B cell (primary cell): ENCODE measurements around the gene MAPK4. TPM values are rescaled to one million over a fixed set of nuclear protein-coding genes. Genes with fewer than 3 reads are reported as not detected.

Experiments
- ATAC-seq: fragments of 200-7000 bp; cut with Tn5 transposase; one replicate; pipeline ENCODE4 v1.10.0; 2021; ENCODE audit warnings: low read depth, mild to moderate bottlenecking, moderate number of reproducible peaks, moderate library complexity
- CTCF ChIA-PET: fragments of 350-600 bp; sonication (Branson Sonifier 250); formaldehyde crosslinking; loops from one replicate; lab custom pipeline; 2021; ENCODE audit warnings: antibody characterized with exemption, inconsistent platforms; lab: Charles Lee
- POLR2A ChIA-PET: fragments of 350-600 bp; sonication (Branson Sonifier 250); formaldehyde crosslinking; loops from one replicate; lab custom pipeline; 2021; ENCODE audit warnings: antibody characterized with exemption; lab: Charles Lee
- DNase-seq: peaks from one replicate; pipeline ENCODE4 v3.0.0; 2013
- H2AFZ ChIP-seq: 2 replicates; pipeline ENCODE4 v1.6.1; 2012; ENCODE audit warnings: mild to moderate bottlenecking, low read depth, low read length; ENCODE audit not compliant: insufficient read depth, poor library complexity, severe bottlenecking
- H3K27ac ChIP-seq, 2 donors: 1 replicate in 1 of 2; 2 replicates in 1 of 2; pipeline ENCODE4 v1.5.1; 2012 to 2013; ENCODE audit warnings: low read length in 2 of 2, mild to moderate bottlenecking in 2 of 2, moderate library complexity in 1 of 2
- H3K27me3 ChIP-seq, 4 experiments: fragments of 200-600 bp in 1 of 4; sonication (generic) in 1 of 4; replicated peaks in 1 of 4; 1 replicate in 2 of 4; 2 replicates in 2 of 4; pipeline versions ENCODE4 v1.6.1 to v1.7.0; 2013 to 2016; ENCODE audit warnings: low read length in 3 of 4, mild to moderate bottlenecking in 2 of 4, mixed read lengths in 1 of 4, moderate library complexity in 1 of 4; ENCODE audit not compliant: insufficient read depth in 4 of 4, control insufficient read depth in 3 of 4; ENCODE audit errors: control extremely low read depth in 1 of 4
- H3K36me3 ChIP-seq, 2 experiments: replicated peaks in 1 of 2; 1 replicate in 1 of 2; 2 replicates in 1 of 2; pipeline versions ENCODE4 v1.6.1 to v1.7.1; 2013; ENCODE audit warnings: low read length in 1 of 2; ENCODE audit not compliant: insufficient read depth in 2 of 2, control insufficient read depth in 1 of 2; ENCODE audit errors: control extremely low read depth in 1 of 2, extremely low read depth in 1 of 2
- H3K4me1 ChIP-seq, 2 donors: fragments of 200-600 bp in 1 of 2; sonication (generic) in 1 of 2; 1 replicate in 1 of 2; 2 replicates in 1 of 2; pipeline versions ENCODE4 v1.5.1 to v1.6.1; 2013 to 2017; ENCODE audit warnings: low read length in 2 of 2; ENCODE audit not compliant: control insufficient read depth in 2 of 2, insufficient read depth in 2 of 2
- H3K4me2 ChIP-seq: replicated peaks from 2 replicates; pipeline ENCODE3; 2012; ENCODE audit warnings: mild to moderate bottlenecking, low read depth, low read length; ENCODE audit not compliant: poor library complexity, severe bottlenecking
- H3K4me3 ChIP-seq, 5 experiments: fragments of 200-600 bp in 1 of 5; sonication (generic) in 1 of 5; 1 replicate in 3 of 5; 2 replicates in 2 of 5; pipeline versions ENCODE4 v1.5.1 to v1.7.0; 2011 to 2016; ENCODE audit warnings: low read length in 4 of 5, mild to moderate bottlenecking in 4 of 5, low read depth in 2 of 5, control low read depth in 1 of 5, moderate library complexity in 1 of 5; ENCODE audit not compliant: insufficient read depth in 1 of 5; ENCODE audit errors: control extremely low read depth in 1 of 5, extremely low read depth in 1 of 5
- H3K79me2 ChIP-seq: fragments of 200-600 bp; sonication (generic); one replicate; pipeline ENCODE4 v1.6.0; 2016; ENCODE audit warnings: low read length; ENCODE audit not compliant: control insufficient read depth, insufficient read depth
- H3K9ac ChIP-seq: fragments of 200-600 bp; sonication (generic); 2 replicates; pipeline ENCODE4 v1.6.1; 2017; ENCODE audit warnings: mild to moderate bottlenecking, low read length, moderate library complexity
- H3K9me3 ChIP-seq, 3 donors: one replicate each; pipeline versions ENCODE4 v1.6.1 to v1.7.1; 2013; ENCODE audit warnings: low read length in 2 of 3; ENCODE audit not compliant: control insufficient read depth in 2 of 3, insufficient read depth in 1 of 3; ENCODE audit errors: control extremely low read depth in 1 of 3
- H4K20me1 ChIP-seq: 2 replicates; pipeline ENCODE4 v1.6.0; 2012; ENCODE audit warnings: mild to moderate bottlenecking, low read length; ENCODE audit not compliant: insufficient read depth, control insufficient read depth, poor library complexity, severe bottlenecking
- H3K27ac Mint-ChIP-seq: one replicate; pipeline ENCODE4 v1.8.0; 2021; ENCODE audit warnings: mixed read lengths
- H3K27me3 Mint-ChIP-seq: one replicate; pipeline ENCODE4 v1.8.0; 2021; ENCODE audit warnings: mixed read lengths
- H3K4me1 Mint-ChIP-seq: one replicate; pipeline ENCODE4 v1.8.0; 2021; ENCODE audit warnings: mixed read lengths
- H3K4me3 Mint-ChIP-seq: one replicate; pipeline ENCODE4 v1.8.0; 2021; ENCODE audit warnings: mixed read lengths
- H3K9me3 Mint-ChIP-seq: one replicate; pipeline ENCODE4 v1.8.0; 2022; ENCODE audit warnings: mixed read lengths; ENCODE audit not compliant: insufficient read depth
- EZH2 ChIP-seq: IDR thresholded peaks from 2 replicates; pipeline ENCODE4 v1.6.1; 2012; ENCODE audit warnings: borderline replicate concordance, low read depth, mild to moderate bottlenecking, moderate library complexity, low read length; ENCODE audit not compliant: insufficient read depth, poor library complexity, severe bottlenecking
- WGBS: methylation state at CpG from one replicate; pipeline ENCODE4 v1.1.5; 2013; ENCODE audit warnings: missing lambda C conversion rate; ENCODE audit not compliant: insufficient coverage; 5-methylcytosine and 5-hydroxymethylcytosine counted together
- intact Hi-C: fragments of 100-400 bp; cut with micrococcal nuclease; formaldehyde crosslinking; loops from one replicate; pipeline ENCODE4 v1.10.0; 2022
- polyA plus RNA-seq: library from polyadenylated mRNA; depleted of rRNA; stranded (reverse); fragments of >200 nt; gene quantifications from 2 replicates; pipeline ENCODE4 v1.2.3, GENCODE V29; 2012
- total RNA-seq, 2 donors: library from RNA; stranded (reverse); fragments of 120-200 nt in 1 of 2; gene quantifications; 1 replicate in 1 of 2; 2 replicates in 1 of 2; pipeline versions ENCODE4 v1.2.3 to v1.2.4, GENCODE V29; 2013 to 2022
- TF ChIP-seq, protein P1 (sequence below): fragments of 200-600 bp; IDR thresholded peaks from one replicate; pipeline ENCODE4 v1.8.0; 2022; ENCODE audit warnings: antibody characterized with exemption, mild to moderate bottlenecking

Gene MAPK4
- total and polyA plus RNA-seq, 2 donors (not counting 1 experiment from before 2014, with no cell fraction given) = not detected

DNA sequence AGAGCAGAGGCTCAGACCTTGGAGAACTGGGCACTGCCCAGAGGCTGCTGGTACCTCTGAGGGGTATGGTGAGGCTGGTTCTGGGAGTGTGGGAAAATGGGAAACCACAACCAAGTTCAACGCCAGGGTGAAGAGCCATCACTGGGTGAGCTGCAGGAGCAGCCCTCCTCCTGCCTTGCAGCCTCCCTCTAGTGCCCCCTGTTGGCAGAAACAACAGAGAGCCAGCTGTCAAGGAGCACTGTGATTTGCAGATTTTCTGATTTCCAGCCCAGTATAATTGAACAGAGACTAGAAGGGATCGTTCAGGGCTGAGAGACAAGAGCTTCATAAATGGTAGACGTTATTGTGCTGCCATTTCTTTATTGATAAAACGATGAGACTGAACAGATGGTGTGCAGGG is 50.5 kb downstream of the MAPK4 start:
- POLR2A ChIA-PET = no interaction called here
- Histone ChIP-seq H3K36me3 (no peaks in the 10 kb centered on the region), H4K20me1 (no peaks in the 10 kb centered on the region), H3K4me3 (no peak overlapping the region), H3K9me3 (peaks cover 0 to 13% (median 8%) of the 10 kb centered on the region in 3 donors), H3K4me2 (no peak overlapping the region), H3K27ac (no peak overlapping the region), H3K4me1 (no peaks in the 10 kb centered on the region), H3K27me3 (peaks cover 0 to 2% (median 0%) of the 10 kb centered on the region in 4 experiments), H3K9ac (no peak overlapping the region), H2AFZ (no peak overlapping the region), H3K79me2 (no peaks in the 10 kb centered on the region)
- TF ChIP-seq, protein P1, sequence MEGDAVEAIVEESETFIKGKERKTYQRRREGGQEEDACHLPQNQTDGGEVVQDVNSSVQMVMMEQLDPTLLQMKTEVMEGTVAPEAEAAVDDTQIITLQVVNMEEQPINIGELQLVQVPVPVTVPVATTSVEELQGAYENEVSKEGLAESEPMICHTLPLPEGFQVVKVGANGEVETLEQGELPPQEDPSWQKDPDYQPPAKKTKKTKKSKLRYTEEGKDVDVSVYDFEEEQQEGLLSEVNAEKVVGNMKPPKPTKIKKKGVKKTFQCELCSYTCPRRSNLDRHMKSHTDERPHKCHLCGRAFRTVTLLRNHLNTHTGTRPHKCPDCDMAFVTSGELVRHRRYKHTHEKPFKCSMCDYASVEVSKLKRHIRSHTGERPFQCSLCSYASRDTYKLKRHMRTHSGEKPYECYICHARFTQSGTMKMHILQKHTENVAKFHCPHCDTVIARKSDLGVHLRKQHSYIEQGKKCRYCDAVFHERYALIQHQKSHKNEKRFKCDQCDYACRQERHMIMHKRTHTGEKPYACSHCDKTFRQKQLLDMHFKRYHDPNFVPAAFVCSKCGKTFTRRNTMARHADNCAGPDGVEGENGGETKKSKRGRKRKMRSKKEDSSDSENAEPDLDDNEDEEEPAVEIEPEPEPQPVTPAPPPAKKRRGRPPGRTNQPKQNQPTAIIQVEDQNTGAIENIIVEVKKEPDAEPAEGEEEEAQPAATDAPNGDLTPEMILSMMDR = no peak
- no peak for TF ChIP-seq EZH2
- no peak overlapping the region for H3K27ac Mint-ChIP-seq
- no peak overlapping the region for H3K4me3 Mint-ChIP-seq
- peaks cover 13% of the 10 kb centered on the region for H3K27me3 Mint-ChIP-seq
- H3K4me1 Mint-ChIP-seq = no peaks in the 10 kb centered on the region
- WGBS = no CpG with 5 or more reads among the region's 4 CpGs
- DNase-seq (no peak), ATAC-seq (no peak)
- peaks cover 3% of the 10 kb centered on the region for H3K9me3 Mint-ChIP-seq
- CTCF ChIA-PET = no interaction called here
- intact Hi-C loops = no loop called here

DNA sequence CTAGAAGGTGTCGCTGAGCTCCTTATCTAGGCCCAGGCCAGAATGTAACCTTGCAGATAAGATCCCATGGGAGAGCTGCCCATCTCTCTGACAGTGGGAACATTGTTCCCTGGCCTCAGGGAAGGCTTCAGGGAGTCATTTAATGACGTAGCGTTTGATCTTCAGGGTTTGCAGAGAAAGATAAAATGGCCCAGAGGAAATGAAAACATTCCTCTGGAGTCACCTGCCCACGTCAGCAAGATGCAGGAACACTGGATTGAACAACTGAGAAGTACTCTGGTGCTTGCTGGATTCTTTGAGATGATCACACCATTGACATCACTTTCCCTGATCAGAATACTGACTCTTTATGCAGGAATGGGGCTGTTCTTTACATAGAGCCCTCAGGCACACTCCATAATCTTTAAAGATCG is 51.6 kb downstream of the MAPK4 start:
- H3K9me3 Mint-ChIP-seq = peaks cover 3% of the 10 kb centered on the region
- TF ChIP-seq EZH2 = no peak
- TF ChIP-seq, protein P1 = no peak
- H3K9me3 ChIP-seq = peaks cover 0 to 9% (median 8%) of the 10 kb centered on the region in 3 donors
- no peak overlapping the region for H3K27ac Mint-ChIP-seq
- intact Hi-C loops = no loop called here
- no peak for ATAC-seq
- H3K4me1 ChIP-seq = no peaks in the 10 kb centered on the region
- no peak overlapping the region for H3K4me2 ChIP-seq
- no peaks in the 10 kb centered on the region for H3K4me1 Mint-ChIP-seq
- H4K20me1 ChIP-seq = no peaks in the 10 kb centered on the region
- peaks cover 10% of the 10 kb centered on the region for H3K27me3 Mint-ChIP-seq
- POLR2A ChIA-PET = interaction anchor here (0.5 kb wide), 1 partner anchor 683 kb away, joined by 6 read pairs; no protein-coding TSS in a partner anchor
- CTCF ChIA-PET = no interaction called here
- no peaks in the 10 kb centered on the region for H3K36me3 ChIP-seq
- H3K79me2 ChIP-seq = no peaks in the 10 kb centered on the region
- no peak overlapping the region for H3K4me3 Mint-ChIP-seq
- no peak overlapping the region for H2AFZ ChIP-seq
- DNase-seq = no peak
- WGBS = 74% methylated on average over 3 of the region's 5 CpGs
- H3K9ac ChIP-seq = no peak overlapping the region
- no peak overlapping the region for H3K27ac ChIP-seq
- peaks cover 0 to 2% (median 0%) of the 10 kb centered on the region in 4 experiments for H3K27me3 ChIP-seq
- H3K4me3 ChIP-seq = no peak overlapping the region
